Fibroblast of skin of abdomen (primary cell): Measurements from ENCODE around the gene FGFR4.
A peak's percentile ranks its signal among the peaks of the same experiment; 100 is the strongest.

ENCODE experiments used
- DNase-seq: peaks from one replicate; pipeline ENCODE4 v3.0.0-alpha.2; 2013

FGFR4 gene

GRCh38 chr5:177103523-177104253 is 17.0 kb downstream of the FGFR4 start:
- DNase-seq = no peak

DNA sequence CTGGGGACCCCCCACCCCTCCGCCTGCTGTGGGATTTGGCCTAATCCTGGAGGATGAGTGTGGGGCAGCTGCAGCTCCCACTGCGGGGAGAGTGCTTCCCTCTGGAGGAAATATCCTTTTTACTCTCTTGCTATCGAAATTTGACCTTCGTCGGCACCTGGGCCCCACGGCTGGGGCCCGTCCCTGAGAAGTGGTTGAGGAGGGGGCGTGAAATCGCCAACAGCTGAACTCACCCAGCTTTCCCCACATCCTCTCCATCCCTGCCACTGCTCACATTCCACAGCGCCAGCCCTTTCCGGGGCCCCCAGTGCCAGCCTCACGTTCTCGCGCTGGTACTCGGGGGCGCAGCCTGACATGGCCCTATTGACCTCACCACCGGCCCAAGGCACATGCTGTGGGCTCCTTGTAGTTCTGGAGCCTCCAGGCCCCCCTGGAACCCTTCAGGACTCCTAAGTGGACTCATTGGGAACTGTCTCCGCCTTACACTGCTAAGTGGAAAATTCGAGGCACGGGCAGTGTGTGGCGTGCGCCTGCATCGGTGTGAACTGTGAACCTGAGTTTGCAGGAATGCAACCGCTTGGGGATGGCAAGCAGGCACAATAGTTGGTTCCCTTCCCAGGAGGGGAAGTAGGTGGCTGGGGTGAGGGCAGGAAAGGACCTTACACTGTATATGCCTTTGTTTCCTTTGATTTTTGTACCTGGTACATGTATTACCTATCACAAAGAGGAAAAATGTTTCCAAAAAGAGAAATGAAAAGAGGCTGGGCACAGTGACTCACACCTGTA is 19.2 kb downstream of the FGFR4 start:
- DNase-seq = no peak

DNA sequence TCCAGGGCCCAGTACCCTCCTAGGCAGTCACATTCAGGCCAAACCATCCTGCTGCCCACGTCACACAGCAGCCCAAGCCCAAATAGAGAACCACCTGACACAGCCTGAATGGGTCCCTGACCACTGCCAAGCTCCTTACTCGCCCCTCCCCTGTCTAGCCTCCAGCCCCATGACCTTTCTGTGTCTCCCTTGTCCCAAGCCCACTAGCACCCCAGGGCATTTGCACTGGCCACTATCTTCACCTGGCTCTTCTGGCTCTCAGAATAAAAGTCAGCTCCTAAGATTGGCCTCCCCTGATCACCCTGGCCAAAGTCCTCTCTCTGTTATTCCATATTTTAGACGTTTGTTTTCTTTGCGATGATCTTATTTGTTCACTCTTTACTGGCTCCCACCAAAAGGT is 20.4 kb downstream of the FGFR4 start:
- DNase-seq = no peak

- no peak for DNase-seq
Observed at GRCh38 chr5:177109810-177110209, 23.1 kb downstream of the FGFR4 start.

GRCh38 chr5:177111720-177112394 is 25.1 kb downstream of the FGFR4 start:
- DNase-seq = no peak

DNA sequence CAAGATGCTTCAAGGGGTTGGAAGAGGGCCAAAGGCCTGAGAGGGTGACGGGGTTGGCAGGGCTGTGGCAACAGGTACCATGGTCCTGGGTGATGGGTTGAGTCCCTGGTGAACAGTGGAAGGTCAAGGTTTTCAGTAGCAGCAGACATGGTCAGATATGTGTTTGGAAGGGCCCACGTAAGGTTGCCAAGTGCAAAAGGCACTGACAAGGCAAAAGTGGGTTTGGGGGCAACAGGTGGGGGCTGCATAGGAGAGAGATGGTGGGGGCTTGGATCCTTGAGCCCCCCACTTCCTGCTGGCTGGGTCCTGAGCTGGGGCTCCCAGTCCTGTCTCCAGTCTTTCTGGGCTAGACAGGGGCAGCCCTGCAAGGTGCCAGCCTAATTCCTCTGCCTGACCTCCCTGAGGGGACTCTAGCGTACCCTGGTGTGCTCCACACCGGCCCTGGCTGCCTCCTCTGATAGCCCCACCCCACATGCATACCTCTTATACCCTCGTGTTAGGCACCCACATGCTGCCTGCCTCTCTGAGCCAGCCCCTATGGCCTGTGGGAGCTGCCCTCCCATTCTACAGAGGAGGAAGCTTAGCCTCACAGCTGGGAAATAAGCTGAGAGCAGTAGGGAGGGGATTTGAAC is 26.0 kb downstream of the FGFR4 start:
- no peak for DNase-seq

DNA sequence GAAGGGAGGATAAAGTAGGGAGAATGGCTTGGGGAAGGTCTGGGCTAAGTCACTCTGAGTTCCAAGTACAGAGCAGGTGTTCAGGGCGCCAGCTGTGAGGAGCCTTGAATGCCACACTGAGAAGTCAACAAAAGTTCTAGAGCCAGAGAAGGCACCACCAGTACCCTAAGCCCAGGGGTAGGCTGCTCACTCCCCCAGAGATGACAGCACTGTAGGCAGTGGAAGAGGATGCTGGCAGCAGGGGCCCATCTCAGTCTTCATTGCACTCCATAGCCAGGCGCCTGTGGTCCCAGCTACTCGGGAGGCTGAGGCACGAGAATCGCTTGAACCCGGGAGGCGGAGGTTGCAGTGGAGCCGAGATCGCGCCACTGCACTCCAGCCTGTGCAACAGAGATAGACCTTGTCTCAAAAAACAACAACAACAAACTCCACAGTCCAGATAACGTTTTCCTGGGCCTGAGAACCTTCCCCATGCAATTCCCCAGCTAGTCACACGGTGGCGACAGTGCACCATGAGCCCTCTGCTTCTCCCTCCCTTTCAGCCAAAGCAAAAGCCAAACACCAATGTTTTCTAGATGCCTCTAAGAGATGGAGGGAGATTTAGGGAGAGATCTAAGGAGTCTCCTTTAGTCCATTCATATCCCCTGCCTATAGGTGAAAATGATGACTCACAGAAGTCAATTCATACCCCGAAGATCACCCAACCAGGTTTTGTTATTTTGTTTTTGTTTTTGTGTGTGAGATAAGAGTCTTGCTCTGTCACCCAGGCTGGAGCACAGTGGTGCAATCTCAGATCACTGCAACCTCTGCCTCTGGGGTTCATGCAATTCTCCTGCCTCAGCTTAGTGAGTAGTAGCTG is 27.1 kb downstream of the FGFR4 start:
- DNase-seq = peak; percentile 62

DNA sequence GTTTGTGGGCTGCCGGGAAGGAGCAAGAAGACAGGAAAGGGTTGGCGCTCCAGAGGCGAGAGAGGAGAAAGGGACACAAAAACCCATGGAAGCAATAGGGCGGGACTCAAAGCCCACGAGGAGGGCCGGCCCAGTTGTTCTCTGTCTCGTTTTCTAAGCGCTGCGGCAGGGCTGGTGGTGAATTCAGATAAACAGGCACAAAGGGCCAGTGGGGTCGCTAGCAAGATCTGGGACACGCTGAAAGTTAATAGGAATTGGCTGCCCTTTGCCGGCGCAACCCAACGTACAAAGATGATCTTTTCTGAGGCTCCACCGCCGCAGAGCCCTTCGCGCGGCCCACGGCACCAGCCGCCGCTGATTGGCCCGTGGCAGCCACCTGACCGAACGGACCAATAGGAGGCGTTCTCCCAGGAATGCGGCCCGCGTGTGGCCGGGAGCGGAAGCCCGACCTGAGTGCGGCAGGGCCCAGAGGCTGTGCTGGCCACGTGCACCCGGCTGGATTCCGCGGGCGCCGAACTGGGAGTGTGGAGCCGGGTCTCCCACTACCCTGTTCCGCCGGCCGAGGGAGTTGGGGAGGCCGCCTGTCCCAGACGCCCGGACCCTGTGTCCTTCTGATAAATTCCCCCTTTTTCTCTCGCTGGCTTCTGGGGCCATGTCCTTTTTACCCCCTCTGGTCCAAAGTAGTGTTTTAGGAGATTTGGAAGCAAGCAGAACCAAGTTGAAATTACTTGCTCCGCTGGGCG is 30.1 kb downstream of the FGFR4 start:
- DNase-seq = peak; percentile 89

- no peak for DNase-seq
Observed at GRCh38 chr5:177117441-177118045, 30.8 kb downstream of the FGFR4 start.

DNA sequence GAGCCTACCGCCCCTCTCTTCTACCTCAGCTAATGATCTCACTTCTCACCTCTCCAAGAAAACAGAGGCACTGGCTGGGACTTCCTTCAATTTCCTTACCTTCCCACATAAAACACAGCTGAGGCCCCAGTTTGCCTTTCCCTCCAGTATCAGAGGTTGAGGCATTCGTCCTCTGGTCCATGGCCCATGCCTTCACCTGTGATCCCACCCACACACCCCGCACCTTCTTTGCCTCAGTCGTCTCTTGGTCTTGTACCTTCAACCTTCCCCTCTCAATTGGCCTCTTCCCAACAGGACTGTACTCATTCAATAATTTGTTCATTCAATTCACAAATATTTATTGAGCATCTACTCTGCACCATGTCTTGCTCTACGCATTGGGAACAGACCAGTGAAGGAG is 35.9 kb downstream of the FGFR4 start:
- DNase-seq = no peak

GRCh38 chr5:177123789-177124485 is 37.2 kb downstream of the FGFR4 start:
- DNase-seq = no peak

GRCh38 chr5:177124486-177124991 is 37.8 kb downstream of the FGFR4 start:
- DNase-seq = no peak

DNA sequence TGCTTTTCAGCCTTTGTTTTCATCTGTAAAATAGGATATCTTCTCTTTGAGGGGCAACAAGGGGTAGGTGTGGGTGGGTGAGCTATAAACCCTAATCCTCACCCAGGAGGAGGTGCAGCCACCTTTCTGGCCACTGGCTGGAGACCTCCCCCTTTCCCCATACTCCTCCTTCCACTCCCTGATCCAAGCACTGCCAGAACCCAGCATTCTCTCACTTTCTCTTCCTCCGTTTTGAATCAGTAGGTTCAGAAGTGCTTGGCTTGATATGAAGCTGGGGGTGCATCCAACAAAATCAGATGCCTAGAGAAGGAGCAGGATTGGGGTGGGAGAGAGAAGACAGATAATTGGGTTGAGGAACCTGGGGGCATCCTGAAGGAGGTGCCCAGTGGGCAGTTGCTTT is 40.1 kb downstream of the FGFR4 start:
- DNase-seq = no peak

DNA sequence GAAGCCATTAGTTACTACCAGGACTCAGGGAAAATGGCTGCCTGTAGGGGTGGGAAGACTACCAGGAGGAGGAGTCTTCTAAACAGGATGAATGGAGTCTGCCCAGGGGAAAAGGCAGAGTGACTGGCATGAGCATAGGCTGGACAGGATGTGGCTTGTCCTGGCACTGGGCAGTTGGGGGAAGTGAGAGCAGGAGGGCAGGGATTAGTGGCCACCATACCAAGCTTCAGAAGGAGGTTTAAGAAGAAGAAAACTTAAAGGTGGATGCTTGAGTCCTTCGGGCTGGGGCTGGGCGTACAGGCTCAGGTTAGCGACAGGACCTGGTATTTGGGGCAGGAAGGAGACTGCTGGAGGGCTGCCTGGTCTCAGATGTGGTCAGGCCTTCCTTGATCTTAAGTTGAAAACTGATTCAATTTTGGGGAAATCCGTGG is 41.9 kb downstream of the FGFR4 start:
- no peak for DNase-seq

DNA sequence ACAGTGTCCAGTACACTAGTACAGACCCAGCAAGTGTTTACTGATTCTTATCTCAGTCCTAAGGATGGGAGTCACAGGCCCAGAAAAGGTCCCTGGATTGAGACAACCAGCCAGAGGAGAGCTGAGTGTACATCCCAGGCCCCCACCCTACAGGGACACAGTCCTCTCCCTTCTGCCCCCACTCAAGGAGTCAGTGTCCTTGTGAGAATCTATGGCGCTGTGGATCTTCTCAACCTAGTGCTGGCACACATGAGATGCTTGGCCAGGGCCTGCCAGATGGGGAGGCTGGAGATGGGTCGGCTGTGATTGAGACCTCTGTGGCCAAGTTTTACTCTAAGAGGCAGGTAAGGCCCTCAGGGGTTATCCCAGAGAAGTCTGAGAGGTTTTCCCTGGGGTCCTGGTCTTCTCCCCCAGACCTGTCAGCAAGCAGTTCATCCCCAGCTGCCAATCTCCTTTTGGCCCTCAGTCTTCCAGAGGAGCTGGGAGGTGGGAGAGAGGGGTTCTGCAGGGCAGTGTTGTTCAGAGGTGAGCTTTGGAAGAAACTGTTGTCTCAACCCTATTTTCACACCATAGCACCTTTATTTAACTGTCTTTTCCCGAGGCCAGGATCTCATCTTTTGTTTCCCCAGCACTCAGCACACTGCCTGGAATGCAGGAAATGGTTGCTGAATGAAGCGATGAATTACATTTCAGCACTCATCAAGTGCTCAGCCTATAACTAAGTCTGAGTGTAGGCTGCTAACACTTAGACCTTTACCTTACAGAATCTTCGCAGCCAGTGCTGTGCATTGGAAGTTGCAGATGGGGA is 43.7 kb downstream of the FGFR4 start:
- DNase-seq = peak; percentile 48

DNA sequence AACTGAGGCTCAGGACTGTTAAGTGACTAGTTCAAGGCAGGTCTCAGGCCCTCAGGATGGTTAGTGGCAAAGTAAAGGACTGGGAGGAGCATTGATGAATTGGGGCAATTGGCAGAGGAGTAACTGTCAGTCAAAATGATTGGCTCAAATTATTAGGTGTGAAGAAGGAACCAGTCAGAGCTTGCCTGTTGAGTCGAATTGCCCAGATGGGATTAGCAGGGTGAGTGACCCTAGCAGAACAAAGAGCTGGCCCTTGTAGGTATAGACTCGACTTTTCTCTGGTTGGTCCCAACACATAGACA is 44.3 kb downstream of the FGFR4 start:
- DNase-seq = no peak

- DNase-seq = no peak
Observed at GRCh38 chr5:177131352-177132135, 44.8 kb downstream of the FGFR4 start.
